Measurements from ENCODE around the gene ANP32B.

The ANP32B gene

GRCh38 chr9:98034593-98035546, 51.7 kb downstream of the ANP32B start:
- peak; percentile 83 for DNase-seq

- no peak for DNase-seq
Observed at GRCh38 chr9:98037357-98037756, 54.2 kb downstream of the ANP32B start.

GRCh38 chr9:98038958-98039357, 55.8 kb downstream of the ANP32B start:
- DNase-seq: no peak

- no peak for DNase-seq
Observed at GRCh38 chr9:98039607-98040017, 56.5 kb downstream of the ANP32B start.

- no peak for DNase-seq
Observed at GRCh38 chr9:98040212-98040611, 57.1 kb downstream of the ANP32B start.

- DNase-seq: no peak
Observed at GRCh38 chr9:98043915-98044314, 60.8 kb downstream of the ANP32B start.

- DNase-seq: no peak
Observed at GRCh38 chr9:98045234-98046179, 62.4 kb downstream of the ANP32B start.

GRCh38 chr9:98046180-98046543, 63.0 kb downstream of the ANP32B start:
- no peak for DNase-seq

GRCh38 chr9:98047002-98047401, 63.9 kb downstream of the ANP32B start:
- DNase-seq: no peak

GRCh38 chr9:98049288-98050072, 66.3 kb downstream of the ANP32B start:
- no peak for DNase-seq

- no peak for DNase-seq
Observed at GRCh38 chr9:98050351-98050750, 67.2 kb downstream of the ANP32B start.

GRCh38 chr9:98054376-98054951, 71.3 kb downstream of the ANP32B start:
- no peak for DNase-seq

- peak; percentile 89 for DNase-seq
Observed at GRCh38 chr9:98056269-98057137, 73.4 kb downstream of the ANP32B start, which contains the start of gene NANS. TSS of gene NANS (plus strand) at chr9:98056732. CDS start at chr9:98056809, 77 bp downstream.

- DNase-seq: no peak
Observed at GRCh38 chr9:98057138-98057799, 74.1 kb downstream of the ANP32B start.

GRCh38 chr9:98062161-98062560, 79.0 kb downstream of the ANP32B start:
- DNase-seq: no peak

- no peak for DNase-seq
Observed at GRCh38 chr9:98064623-98065392, 81.7 kb downstream of the ANP32B start.
